SK-N-MC (cell line): ENCODE data around the gene OSBP.

ENCODE experiments used
- DNase-seq: peaks from one replicate; pipeline ENCODE4 v3.0.0-alpha.2; 2011; ENCODE audit warnings: low read depth, low spot score
- H3K27ac ChIP-seq: fragments of 200-600 bp; sonication (generic); 2 replicates; pipeline ENCODE4 v1.5.1; 2016; ENCODE audit warnings: mixed run types
- H3K36me3 ChIP-seq: fragments of 200-600 bp; sonication (generic); 2 replicates; pipeline ENCODE4 v1.6.1; 2017; ENCODE audit warnings: antibody characterized with exemption, low read length, mixed read lengths; ENCODE audit not compliant: insufficient read depth
- H3K4me3 ChIP-seq: fragments of 200-600 bp; sonication (generic); 2 replicates; pipeline ENCODE4 v1.5.1; 2016
- H3K9ac ChIP-seq: fragments of 200-600 bp; sonication (generic); 2 replicates; pipeline ENCODE4 v1.8.0; 2017; ENCODE audit warnings: mixed run types, mixed read lengths; ENCODE audit not compliant: insufficient read length
- H3K9me3 ChIP-seq: fragments of 200-600 bp; sonication (generic); 2 replicates; pipeline ENCODE4 v1.6.1; 2017; ENCODE audit warnings: low read depth, mild to moderate bottlenecking, antibody characterized with exemption, low read length, moderate library complexity, mixed read lengths
- EZH2 ChIP-seq: fragments of 200-600 bp; sonication (generic); IDR thresholded peaks from one replicate; pipeline ENCODE4 v1.6.1; 2017; ENCODE audit warnings: antibody characterized with exemption
- FOXP2 ChIP-seq: optimal IDR thresholded peaks from 2 replicates; pipeline ENCODE3; 2011; ENCODE audit warnings: mild to moderate bottlenecking, moderate library complexity; ENCODE audit not compliant: insufficient read depth; ENCODE audit errors: extremely low read length, control extremely low read depth
- POLR2AphosphoS5 ChIP-seq: IDR thresholded peaks from 2 replicates; pipeline ENCODE4 v1.6.1; 2012; ENCODE audit warnings: mild to moderate bottlenecking, low read depth, low read length, borderline replicate concordance

The OSBP gene

GRCh38 chr11:59542142-59542810 lies 73.3 kb downstream of the OSBP start:
- Histone ChIP-seq H3K9ac (no peak overlapping the region), H3K9me3 (no peaks in the 10 kb centered on the region), H3K27ac (no peak overlapping the region), H3K4me3 (no peak overlapping the region), H3K36me3 (no peaks in the 10 kb centered on the region)
- TF ChIP-seq FOXP2 (no peak), POLR2AphosphoS5 (no peak), EZH2 (no peak)
- DNase-seq = no peak

- no peaks in the 10 kb centered on the region for H3K36me3 ChIP-seq
- no peak overlapping the region for H3K27ac ChIP-seq
- DNase-seq = no peak
- no peaks in the 10 kb centered on the region for H3K9me3 ChIP-seq
- no peak overlapping the region for H3K4me3 ChIP-seq
- TF ChIP-seq POLR2AphosphoS5 = no peak
- no peak for TF ChIP-seq EZH2
- TF ChIP-seq FOXP2 = no peak
- no peak overlapping the region for H3K9ac ChIP-seq
These were observed 80.9 kb downstream of the OSBP start for GRCh38 chr11:59534676-59535075.

DNA sequence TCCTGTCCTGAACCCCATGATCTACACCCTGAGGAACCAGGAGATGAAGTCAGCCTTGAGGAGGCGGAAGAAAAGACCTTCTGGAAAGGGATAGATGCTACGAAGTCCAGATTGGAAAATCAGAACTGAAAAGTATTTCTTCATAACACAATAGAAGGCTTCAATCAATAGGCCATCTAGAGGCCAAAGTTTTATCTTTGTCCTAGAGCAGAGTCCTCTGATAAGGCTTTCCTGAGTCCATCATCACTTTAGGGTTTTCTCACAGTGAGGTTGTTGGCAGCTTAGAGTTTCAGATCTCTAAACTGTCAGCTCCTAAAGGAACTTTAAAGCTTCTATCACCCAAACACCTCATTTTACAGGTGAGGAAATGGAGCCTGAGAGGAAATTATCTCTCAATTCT lies 83.0 kb downstream of the OSBP start:
- no peaks in the 10 kb centered on the region for H3K36me3 ChIP-seq
- no peak overlapping the region for H3K9ac ChIP-seq
- H3K9me3 ChIP-seq = no peaks in the 10 kb centered on the region
- no peak for DNase-seq
- no peak overlapping the region for H3K27ac ChIP-seq
- TF ChIP-seq POLR2AphosphoS5 (no peak), FOXP2 (no peak), EZH2 (no peak)
- H3K4me3 ChIP-seq = no peak overlapping the region

GRCh38 chr11:59528711-59529110 lies 86.9 kb downstream of the OSBP start:
- no peak for TF ChIP-seq POLR2AphosphoS5
- TF ChIP-seq EZH2 = no peak
- TF ChIP-seq FOXP2 = no peak
- H3K36me3 ChIP-seq = no peaks in the 10 kb centered on the region
- H3K9me3 ChIP-seq = no peaks in the 10 kb centered on the region
- H3K27ac ChIP-seq = no peak overlapping the region
- no peak overlapping the region for H3K9ac ChIP-seq
- H3K4me3 ChIP-seq = no peak overlapping the region
- DNase-seq = no peak
